HG02981 (cell line): ENCODE measurements around the gene TMF1.

ENCODE experiments used
- ATAC-seq: cut with Tn5 transposase; IDR thresholded peaks from one replicate; pipeline ENCODE4 v1.9.1; 2021; ENCODE audit warnings: mild to moderate bottlenecking, moderate library complexity; ENCODE audit not compliant: unreplicated experiment

The TMF1 gene

GRCh38 chr3:68984011-68984530, 68.1 kb downstream of the TMF1 start:
- no peak for ATAC-seq

GRCh38 chr3:68977486-68978167, 74.5 kb downstream of the TMF1 start:
- no peak for ATAC-seq

- ATAC-seq: no peak
Observed at GRCh38 chr3:68974711-68975110, 77.4 kb downstream of the TMF1 start.

- ATAC-seq: no peak
Observed at GRCh38 chr3:68973639-68974038, 78.5 kb downstream of the TMF1 start.

- peak; percentile 67 for ATAC-seq
Observed at GRCh38 chr3:68972358-68972979, 79.7 kb downstream of the TMF1 start.
